HG03558 (cell line): ENCODE results near the gene ELMOD1.

Source experiments
- ATAC-seq: cut with Tn5 transposase; IDR thresholded peaks from one replicate; pipeline ENCODE4 v1.9.1; 2021; ENCODE audit warnings: moderate number of reproducible peaks; ENCODE audit not compliant: unreplicated experiment; ENCODE audit errors: extremely low read depth

ELMOD1 gene

DNA sequence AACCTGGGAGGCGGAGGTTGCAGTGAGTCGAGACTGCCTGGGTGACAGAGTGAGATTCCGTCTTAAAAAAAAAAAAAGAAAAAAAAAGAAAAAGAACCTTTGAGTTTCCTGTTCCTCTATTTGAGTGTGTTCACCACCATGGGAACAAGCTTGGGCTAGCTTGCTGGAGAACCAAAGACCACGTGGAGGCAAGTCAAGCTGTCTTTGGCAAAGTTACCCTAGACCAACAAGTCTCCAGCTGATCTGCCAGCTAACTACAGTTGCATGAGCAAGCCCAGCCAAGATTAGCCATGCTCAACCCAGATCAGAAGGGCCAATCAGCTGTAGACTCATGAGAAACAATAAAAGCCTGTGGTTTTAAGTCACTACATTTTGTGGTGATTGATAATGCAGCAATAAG, 91.2 kb downstream of the ELMOD1 start:
- ATAC-seq = no peak

DNA sequence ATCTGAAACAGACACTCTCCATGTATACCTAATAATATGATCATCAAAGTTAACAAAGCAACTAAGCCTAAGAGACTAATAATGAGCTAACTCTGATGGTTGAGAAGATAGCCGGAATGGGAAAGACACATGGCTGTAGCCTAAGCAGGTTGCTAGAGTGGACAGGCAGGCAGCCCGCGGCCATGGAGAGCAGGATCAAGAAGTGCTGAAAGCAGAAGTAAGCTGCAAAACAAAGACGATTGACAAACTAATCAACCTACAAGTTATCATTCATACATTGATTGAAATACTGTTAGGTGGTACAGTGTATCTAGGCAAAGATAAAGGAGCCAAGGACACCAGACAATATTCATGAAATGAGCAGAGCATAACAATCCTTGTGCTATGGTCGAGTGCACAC, 91.6 kb downstream of the ELMOD1 start:
- no peak for ATAC-seq

DNA sequence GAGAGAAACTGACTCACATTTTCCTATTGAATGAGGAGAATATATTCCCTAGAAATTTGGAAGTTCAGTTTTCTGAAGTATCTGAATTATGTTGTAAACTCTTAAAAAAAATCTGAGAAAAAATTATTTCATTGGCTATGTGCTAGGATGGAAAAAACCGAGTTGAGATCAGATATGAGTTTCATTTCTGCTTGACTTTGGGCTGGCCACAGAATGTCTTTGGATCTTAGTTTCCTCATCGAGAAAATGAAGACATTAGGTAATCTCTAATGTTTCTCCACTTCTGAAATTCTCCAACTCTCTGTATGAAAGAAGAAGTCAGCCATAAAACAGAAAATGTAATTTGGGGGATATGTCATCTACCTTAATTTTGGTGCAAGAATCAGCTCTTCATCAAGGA, 92.1 kb downstream of the ELMOD1 start:
- no peak for ATAC-seq

DNA sequence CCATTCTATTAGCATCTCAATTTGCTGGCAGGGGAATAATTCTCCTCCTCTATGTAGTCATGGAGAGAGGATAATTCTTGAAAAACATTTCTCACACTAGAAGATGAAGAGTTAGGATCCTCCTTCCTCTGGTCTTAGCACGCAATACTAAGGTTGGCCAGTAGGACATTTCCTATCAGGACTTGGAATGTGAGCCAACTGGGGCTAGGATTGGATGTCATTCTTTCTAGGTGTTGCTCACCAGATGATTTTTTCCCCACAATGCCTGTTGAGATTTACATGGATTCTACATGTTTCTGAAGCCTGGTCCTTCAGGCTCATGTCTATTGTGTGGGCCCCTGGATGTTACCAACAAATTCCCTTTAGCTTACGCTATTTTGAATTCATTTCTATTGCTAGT, 92.9 kb downstream of the ELMOD1 start:
- ATAC-seq = no peak

DNA sequence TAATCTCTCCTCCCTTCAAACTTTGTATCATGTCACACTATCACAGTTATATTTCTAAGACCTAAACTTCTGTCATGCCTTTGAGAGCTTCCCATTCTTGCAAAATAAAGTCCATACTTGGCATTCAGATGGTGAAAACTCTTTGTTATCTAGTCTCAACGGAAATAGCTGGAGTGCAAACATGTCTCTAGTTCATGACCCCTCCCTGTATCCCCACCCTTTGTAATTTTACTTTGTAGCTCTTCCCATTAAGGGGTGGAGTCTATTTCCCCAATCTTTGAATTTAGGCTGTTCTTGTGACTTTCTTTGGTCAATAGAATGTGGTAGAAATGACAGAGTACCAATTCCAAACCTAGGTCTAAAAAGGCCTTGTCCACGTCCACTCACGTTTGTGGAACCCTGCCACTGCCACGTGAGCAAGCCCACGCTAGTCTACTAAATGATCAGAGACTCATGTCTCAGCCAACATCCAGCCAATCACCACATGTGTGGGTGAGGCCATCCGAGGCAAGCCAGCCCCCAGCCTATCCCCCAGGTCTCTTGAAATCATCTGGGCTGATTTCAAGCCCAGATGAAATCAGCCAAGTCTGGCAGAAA, 97.5 kb downstream of the ELMOD1 start:
- no peak for ATAC-seq

DNA sequence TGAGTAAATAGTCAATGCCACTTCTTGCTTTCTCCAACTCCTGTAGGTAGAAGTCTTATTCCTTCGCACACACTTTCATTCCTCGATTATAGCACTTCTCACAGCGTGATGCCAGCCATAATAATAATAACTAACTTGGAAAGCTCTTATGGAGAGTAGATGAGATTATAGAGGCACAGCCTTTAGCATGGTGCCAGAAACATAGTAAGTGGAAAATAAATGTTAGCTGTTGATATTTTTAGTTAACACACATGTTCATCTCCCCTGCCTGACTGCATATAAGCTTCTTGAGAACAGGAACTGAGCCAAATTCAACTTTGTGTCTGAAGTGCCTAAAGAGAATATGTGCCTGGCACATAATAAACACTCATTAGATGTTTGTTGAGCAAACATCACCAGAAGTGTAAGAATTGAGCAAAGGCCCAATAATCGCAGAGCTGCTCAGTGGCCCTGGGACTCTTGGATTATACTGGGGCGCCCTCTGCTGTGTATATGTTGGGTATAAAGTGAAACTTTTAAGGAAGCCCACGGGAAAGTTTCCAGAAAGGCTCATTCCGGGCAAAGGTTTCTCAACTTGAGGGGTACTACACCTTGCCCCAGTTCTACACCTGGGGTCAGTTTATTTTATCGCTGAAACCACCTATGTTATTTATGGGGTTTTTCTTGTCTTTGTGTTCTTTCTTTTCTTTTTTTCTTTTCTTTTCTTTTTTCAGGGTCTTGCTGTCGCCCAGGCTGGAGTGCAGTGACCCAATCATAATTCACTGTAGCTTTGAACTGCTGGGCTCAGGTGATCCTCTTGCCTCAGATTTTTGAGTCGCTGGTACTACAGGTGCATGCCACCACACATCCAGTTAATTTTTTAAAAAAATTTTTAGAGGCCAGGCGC, 98.6 kb downstream of the ELMOD1 start:
- no peak for ATAC-seq

DNA sequence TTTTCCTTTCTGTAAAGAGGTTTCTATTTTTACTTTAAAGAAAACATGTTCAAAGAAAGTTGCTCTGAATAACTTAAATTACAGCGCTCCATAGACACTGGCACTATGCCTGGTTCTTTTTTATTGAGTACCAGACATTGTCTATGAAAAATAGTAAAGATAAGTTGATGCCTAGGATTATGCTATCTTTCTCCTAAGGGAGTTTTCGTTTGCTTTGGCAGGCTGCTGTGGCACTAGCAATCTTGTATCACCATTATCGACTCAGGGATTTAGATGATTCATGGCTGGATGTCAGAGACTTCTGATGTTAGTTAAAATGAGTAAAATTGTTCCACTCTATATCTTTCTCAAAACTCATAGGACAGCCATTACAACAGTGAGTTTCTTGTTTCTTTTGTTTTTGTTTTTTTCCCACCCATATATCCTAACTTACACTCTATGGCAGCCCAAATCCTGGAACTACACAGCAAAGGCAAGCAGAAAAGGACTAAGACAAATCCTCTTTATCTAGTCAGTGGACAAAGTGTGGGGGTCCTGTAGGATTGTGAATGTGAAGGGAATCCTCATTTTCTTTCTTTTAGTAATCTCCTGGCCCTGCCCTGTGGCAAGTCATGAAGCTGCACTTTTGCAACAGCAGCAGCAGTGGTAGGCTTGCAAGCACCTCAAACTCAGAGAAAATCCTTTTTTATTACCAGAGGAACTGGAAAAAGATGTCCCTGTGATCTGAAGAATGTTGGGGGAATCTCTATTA, 100.2 kb downstream of the ELMOD1 start:
- ATAC-seq = no peak

DNA sequence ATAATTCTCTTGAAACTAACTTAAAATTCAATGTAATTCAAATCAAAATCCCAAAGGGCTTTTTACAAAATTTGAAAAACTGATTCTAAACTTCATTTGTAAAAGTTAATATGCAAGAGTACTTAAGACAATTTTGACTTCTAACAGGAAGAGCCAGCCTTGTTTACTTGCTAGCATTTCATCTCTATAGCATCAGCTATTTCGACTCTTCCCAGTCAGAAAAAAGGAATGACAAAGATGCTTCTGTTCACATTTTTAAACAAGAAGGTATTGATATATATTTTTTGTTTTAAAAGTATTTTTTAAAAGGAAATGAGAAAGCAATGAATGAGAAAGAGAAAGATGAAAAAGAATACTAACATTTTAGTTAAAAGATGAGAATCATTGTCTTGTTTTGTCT, 104.5 kb downstream of the ELMOD1 start:
- no peak for ATAC-seq

DNA sequence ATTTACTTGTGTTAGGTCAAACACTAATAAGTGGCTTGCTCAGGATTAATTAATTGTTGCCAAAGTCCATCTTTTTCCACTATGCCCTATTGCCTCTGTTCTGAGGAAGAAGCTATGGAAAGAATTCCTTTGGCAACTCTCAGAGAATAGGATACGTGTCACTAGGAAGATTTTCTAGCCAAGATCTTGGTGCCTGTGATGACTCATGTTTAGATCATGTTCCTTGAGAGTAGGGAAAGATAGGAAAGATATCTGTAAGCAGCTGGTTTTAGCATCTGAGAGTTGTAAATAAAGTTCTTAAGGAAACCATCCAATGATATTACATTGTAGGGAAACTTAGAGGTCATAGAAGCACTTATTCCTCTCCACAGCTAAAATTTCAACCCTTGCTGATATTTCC, 105.2 kb downstream of the ELMOD1 start:
- ATAC-seq = no peak

DNA sequence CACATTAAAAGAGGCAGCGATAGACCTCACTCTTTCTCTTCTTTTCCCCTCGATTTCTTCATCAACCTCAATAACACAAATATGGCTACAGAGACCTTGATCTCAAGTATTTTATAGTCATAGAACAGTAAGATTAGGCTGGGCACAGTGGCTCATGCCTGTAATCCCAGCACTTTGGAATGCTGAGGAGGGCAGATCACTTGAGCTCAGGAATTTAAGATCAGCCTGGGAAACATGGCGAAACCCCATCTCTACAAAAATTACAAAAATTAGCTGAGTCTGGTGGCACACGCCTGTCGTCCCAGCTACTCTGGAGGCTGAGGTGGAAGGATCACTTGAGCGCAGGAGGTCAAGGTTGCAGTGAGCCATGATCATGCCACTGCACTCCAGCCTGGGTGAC, 106.3 kb downstream of the ELMOD1 start:
- ATAC-seq = no peak

DNA sequence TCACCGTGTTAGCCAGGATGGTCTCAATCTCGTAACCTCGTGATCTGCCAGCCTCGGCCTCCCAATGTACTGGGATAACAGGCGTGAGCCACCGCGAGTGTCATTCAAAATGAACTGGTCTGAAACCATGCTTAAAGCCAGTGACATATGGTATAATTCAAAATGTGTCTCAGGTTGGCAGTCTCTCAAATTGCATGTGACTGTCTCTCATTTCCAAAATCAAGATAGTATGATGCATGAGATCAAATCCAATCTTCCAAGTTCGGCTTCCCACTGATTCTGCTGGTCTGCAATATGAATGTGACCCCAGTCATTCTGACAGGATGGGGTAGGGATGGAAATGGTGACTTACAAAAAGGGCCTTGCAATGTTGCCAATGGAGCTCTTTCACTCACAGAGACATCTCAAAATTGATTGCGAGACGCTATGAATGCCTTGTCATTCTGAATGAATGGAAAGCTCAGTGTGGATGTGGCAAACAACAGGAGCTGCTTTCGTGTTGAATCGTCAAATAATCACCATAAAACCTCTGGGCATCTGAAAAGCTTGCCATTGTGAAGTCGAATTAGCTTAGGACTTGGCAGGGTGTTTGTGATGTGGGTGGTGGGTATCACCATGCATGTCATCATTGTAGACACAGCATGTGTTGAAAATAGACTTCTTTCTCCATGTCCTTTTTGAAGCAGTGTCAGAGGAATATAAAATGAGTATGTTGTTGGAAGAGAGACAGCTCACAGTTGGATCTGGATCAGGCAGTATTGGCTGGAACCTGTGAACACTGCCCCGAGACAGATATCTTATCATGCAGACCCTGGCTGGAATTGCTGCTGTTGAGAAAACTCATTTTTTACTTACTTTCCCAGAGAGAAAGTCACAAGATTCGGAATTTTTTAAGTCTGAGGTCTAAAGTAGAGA, 108.7 kb downstream of the ELMOD1 start:
- ATAC-seq = no peak

DNA sequence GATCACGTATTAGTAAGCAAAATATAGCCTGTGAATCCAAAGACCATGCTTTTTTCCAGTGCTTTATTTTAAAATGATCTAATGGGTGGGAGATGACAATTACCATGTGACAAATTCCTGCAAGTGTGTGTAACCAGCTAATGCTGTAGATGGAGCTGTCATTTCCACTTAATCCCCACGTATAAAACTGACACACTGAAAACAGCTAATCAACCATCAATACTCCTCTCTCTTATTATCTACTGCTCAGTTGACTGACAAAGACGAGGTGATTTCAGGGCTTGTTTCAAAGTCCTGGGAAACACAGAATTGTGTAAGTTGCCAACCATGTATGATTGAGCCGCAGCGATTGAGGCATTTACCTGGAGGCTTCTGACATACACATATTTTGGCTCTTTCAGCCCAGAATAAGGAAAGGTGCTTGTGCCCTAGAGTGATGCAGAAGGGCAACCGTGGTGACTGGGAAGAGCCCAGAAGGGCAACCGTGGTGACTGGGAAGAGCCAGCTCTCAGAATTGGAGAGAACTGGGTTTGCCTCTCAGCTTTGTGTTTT, 111.2 kb downstream of the ELMOD1 start:
- no peak for ATAC-seq

DNA sequence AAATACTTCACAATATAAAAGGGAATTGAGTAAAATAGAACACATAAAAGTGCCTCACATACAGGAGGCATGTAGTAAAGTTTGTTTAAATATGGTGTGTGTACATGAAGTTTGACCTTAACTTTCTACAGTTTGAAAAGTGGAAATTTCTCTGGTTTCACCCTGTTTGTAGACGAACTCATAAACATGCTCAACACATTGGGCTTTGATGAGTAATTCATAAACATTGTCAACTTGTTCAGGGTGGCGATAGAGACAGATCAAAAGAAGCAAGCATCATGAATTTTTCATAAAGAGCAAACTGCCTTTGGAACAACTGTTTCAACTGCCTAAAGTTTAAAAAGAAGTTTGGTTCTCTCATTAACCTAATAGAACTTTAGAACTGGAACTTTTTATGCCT, 111.8 kb downstream of the ELMOD1 start:
- no peak for ATAC-seq

DNA sequence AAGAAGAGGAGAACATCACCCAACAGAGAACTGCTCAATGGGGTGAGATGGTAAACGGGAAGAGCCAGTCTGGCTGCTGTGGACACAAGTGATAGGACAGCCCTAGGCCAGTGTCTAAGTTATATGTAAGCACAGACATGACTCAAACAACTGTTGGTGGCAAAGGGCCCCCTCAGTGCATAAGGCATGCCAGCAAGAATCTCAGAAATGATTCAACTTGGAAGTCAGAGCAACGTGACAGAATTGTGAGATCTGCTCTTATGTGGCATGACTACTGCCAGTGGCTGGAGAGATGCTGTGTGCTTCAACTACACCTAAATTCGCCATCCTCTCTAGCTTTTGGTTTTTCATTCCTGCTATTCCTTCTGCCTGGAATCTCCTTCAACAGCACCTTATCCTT, 113.5 kb downstream of the ELMOD1 start:
- no peak for ATAC-seq

DNA sequence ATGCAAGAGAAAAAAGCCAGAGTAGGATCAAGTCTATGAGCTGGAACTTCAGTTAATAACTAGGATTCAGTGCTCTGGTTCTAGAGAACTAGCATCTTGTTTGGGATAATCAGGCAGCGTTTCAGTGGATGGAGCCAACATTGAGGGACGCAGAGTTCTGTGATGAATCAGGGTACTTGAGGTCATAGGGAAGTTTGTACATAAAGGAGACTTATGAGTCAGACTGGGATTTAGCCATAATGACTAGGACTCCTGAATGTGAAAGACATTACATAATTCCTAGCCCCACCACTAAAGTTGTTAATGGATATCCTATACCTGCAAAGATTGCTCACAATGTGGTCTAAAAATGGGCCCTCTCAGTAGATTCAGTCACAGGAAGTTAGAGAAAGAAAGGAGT, 114.1 kb downstream of the ELMOD1 start:
- ATAC-seq = no peak

DNA sequence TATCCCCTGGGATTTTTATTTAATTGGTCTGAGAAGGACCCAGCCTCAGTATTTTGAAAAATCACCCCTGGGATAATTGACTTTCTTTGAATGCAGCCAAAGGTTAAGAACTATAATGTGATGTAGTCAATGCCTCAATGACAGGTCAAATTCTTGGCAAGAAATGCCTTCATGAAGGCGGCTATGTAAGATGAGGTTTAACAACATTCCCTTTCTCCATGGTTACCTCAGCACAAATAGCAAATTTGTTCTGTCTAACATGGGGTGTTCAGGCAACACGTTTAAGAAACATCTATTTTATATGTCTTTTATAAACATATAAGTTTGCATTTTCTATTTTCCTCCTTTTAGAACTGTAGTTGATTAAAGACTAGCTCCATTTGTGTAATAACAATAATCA, 115.6 kb downstream of the ELMOD1 start:
- ATAC-seq = no peak

DNA sequence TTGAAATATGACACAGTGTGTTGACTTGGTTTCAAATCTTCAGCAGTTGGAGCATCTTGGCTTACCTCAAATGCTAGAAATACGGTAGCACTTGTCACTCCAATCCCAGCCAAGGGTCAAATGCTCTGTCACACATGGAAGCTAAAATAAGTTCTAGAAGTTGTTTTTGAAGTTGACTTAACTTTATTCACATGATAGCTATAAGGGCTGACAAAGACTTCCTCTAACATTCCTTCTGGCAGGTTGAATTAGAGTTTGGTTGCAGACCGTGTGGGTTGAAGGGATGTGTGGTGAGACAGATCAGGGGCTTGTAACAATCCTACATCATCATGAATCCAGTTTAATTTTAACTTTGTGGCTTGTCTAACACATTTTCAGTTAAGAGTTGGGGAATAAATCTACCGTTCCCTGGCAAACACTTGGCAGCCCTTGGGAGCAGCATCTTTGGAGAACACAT, 116.3 kb downstream of the ELMOD1 start:
- ATAC-seq = no peak

DNA sequence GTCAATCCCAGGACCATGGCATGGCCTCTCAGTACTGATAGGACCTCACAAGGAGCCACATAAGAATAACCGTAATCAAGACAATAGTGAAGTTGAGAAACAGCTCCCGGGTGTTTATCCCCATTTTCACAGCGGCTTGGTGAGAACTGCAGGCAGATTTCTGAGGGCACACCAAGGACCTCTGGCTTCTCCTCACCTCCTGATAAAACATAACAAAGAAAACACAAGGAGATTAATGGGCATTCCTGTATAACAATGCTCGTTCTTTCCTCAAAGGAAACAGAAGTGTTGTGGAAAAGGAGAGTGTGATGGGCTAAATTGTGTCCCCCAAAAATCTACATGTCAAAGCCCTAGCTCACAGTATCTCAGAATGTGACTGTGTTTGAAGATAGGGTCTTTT, 116.9 kb downstream of the ELMOD1 start:
- no peak for ATAC-seq

DNA sequence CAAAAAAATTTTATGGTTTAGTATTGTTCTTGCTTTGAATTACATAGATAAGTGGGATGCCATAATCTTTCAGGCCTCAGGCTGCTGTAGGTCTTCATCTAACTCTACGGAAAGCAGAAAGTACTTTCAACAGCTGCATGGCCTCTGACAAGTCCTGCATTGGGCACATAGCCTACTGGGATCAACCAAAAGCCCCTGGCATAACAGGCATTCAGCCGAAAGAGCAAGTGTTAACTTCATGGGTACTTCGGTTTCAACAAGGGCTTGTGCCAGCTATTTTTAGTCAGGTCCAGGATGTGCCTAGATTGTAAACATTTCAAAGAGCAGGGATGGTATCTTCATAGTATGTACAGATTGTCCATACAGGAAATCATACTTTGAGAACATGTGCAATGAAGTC, 117.8 kb downstream of the ELMOD1 start:
- no peak for ATAC-seq

DNA sequence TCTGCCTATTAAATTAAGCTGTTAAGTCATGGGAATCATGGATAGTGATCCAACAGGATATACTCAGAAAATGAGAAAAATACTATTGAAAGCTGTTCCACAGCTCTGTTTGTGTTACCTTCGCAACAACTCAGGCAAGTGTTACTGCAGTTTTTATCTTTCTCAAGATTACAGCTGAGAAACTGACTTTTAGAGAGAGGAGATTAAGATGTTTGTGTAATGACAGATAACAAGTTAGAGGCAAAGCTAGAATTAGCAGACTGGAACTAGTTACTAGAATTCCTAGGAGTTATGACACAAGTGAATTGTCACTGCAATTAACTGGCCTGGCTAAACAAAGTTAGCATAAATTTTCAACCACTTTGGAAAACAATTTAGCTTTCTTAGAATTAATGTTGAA, 119.4 kb downstream of the ELMOD1 start:
- no peak for ATAC-seq
